ENCODE measurements around the gene MPZL1.

The MPZL1 gene

DNA sequence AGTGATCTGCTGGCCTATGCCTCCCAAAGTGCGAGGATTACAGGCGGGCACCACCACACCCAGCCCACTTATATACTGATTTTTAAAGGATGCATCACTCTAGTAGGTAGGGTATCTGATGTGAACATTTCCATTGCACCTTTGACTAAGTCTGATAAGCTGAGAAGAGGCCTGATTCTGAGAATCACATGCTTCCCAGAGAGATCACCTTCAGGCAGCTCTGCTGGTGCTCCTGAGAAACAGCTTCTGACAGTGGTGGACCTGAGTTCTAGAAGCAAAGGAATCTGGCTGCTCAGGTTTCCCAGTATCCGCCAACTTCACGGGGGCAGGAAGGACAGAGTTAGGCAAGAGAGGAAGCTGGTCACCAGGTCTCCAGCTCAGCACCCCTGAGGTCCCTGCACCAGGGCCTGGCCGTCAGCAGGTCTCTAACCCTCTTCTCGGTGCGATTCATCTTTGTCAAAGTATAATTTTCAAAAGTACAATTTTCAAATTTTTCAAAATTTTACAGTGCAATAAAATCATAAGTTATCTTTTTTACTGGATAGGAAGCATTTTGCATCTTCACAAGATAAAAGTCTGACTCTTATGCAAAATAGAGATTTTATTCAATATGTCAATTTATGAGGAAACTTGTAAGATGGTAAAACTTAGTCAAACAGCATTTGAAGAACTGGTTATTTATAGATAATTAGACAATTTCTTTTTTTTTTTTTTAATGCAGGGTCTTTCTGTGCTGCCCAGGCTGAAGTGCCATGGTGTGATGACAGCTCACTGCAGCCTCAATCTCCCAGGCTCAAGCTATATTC lies 25.8 kb upstream of the MPZL1 start:
- no peak for DNase-seq

DNA sequence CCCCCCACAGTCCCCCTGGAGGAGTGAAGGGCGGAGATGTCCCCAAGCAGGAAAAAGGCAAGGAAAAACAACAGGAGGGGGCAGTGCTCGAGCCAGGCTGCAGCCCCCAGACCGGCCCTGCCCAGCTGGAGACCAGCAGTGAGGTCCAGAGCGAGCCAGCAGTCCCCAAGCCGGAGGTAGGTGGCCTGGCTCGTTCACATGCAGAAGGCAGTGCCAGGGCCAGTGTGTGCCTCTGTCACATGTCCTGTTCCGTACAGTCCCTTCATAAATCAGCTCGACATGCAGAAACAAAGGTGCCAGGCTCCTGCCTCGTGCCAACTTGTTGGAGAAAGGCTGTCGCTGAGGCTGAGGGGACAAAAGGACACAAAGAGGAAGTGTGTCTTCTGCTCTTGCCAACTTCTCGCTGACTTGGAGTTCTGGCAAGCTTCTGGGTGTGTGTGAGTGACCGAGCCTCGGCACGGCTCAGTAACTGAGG lies 24.1 kb upstream of the MPZL1 start:
- DNase-seq = no peak

DNA sequence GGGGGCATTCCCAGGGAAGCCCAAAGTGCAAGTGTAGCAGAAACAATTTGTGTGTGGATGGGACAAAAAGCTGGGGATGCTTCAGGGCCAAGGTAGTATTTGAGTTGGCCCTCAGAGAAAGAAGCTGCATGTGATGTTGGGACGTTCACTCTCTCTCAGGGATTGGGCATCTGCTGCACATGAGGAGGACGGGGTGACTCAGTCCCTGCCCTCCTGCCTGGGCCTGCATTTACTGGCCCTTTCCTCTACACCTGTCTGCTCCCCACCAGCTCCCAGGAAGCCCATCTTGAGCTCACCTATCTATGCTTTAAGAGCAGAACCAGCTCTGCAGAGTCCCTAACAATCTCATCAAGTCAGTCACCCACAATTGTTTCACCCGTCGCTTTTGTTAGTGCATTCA lies 23.5 kb upstream of the MPZL1 start:
- DNase-seq = no peak

DNA sequence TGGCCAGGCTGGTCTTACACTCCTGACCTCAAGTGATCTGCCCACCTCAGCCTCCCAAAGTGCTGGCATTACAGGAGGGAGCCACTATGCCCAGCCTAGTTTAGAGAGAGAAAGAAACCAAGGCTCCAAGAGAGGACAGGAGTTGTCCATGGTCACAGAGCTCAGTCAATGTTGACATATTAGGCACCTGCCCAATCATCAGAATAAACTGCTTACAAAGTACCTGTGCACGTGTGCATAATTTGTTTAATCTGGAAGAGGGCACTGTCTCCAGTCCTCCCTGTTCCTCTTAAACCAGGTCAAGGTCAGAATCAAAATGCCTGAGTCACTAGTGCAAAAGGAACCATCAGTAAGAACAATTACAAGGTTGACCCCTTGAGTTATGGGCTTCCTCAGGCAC lies 20.3 kb upstream of the MPZL1 start:
- no peak for DNase-seq

DNA sequence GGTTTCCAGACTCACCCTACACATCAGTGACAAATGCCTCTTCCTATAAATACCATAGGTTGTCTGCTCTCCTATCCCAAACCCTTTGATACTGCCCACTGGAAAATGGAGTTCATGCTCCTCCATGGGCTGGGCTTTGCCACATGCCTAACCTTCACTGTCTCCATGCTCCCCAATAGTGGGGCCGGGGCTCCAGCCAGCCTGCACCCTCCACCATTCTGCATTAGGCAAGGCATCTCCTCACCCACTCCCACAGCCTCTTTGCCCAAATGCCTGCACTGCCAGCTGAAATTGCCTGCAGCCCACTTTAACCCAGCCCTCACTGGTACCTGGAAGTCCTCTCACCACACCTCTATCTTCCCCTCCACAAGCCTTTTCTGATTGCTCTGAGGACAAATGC lies 18.2 kb upstream of the MPZL1 start:
- no peak for DNase-seq

DNA sequence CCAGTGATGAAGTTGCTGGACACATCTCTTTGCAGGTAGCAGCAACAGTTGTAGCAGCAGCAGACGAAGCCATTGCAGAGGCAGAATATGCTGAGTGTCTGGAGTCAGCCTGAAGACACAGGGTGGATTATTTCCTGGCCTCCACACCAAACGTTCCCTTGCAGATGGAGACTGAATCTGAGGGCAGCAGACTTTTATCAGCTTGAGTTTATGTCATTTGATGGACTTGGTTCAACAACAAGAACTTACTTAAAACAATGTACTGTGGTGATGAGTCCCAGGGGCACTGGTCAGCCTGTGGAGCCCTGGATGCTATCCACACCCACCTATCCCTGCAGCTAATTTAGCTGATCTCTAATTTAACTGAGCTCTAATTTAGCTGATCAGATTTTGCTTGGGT lies 17.1 kb upstream of the MPZL1 start:
- DNase-seq = no peak

DNA sequence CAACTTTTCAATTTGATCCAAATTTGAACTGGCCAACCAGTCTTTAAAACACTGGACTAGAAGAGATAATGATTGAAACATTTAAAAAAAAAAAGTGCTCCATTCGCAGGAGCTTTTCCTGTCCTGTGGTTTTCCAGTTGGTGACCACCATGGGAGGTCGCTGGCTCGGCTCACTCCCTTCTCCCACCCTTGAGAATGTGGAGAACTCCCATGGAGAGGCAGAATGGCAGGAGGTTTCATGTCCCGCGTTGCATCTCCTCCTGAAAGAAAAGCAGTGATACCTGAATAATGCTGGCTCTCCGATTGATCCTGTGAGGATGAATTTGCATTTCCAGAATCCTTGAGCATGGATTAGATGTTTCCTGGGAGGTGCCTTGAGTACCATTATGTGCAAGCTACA lies 16.5 kb upstream of the MPZL1 start:
- DNase-seq = no peak

DNA sequence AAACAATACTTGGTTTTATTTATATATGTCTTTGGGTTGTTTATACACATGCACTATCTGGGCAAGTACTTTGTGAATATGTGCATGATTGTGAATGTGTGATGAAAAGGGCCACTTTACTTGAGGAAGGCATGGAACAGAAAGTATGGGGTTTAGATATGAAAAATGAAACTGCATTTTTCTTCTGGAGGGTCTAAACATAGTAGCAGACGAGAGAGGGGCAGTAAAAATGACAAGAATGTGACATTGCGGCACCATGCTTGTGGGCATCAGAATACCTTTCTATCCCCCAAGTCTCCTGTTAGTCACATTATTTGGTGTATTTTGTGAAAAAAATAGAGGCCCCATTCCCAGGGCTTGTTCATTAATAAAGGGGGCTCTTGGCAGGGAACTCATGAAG lies 15.4 kb upstream of the MPZL1 start:
- no peak for DNase-seq

DNA sequence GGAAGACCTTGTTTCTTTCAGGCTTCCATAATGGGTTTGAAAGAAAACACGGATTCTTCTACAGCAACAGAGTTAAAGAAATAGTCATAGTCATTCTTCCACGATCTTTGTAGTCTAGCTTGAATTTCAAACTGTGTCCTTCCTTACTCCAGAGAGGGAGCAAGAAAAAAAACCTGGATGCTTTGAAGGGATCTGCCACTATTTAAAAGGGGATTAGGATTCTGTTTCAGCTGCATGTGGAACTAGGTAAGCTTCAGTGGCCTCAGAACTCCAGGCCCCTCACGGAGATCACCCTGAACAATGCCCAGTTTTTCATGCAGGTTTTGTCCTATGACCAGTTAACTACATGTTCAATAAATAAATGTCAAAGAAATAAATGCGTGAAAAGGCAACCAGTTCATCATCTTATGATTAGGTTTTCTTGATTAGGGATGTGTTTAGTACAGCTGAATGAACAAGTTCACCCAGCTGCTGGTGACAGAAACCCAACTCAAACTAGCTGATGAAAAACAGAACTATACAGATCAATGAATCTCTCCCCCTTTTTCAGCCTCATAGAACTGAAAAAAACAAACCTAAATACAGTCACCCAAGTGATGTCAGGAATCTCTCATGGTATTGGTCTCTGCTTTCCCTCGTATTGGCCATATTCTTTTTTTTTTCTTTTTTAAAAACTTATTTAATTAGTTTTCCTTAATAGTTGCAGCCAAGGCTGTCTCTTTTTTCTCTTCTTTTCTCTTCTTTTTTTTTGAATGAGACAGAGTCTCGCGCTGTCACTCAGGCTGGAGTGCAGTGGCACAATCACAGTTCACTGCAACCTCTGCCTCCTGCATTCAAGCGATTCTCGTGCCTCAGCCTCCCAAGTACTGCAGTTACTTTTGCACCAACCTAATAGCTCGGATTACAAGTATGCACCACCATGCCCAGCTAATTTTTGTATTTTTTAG lies 14.6 kb upstream of the MPZL1 start:
- no peak for DNase-seq

DNA sequence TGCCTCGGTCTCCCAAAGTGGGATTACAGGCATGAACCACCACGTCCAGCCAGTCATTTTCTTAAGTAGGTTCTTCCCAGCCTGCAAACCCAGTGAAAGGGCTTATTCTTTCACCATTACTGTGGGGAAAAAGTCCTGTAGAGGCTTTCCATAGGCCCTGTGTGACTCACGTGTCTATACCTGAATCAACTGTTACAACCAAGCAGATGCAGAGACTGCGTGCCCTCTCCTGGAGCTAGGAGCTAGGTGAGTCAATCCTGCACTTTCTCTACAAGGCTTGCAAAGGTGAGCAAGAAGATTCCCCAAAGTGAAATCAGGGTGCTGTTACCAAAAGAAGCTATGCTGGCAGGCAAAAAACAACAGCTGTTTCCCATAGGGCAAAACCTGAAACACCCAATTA lies 13.8 kb upstream of the MPZL1 start:
- no peak for DNase-seq

DNA sequence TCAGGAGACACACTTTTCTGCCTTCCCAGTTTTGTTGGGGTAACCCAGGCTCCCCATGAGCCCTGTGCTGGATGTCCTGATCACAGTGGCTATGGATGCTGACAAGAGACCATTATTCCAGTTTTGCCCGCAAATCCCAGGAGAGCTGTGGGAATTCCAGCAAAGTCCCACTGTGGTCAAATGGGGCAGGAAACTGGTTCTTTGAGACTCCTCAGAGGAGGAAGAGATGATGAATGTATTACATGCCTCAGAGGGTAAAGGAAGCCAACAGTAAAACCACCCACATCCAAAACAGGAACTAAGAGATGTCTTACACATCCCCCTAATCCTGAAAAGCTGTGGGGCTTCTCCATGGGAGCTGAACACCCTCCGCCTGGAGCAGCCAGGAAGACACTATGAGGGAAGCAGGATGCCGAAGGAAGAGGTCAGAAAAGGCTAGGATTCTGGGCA lies 12.8 kb upstream of the MPZL1 start:
- no peak for DNase-seq

DNA sequence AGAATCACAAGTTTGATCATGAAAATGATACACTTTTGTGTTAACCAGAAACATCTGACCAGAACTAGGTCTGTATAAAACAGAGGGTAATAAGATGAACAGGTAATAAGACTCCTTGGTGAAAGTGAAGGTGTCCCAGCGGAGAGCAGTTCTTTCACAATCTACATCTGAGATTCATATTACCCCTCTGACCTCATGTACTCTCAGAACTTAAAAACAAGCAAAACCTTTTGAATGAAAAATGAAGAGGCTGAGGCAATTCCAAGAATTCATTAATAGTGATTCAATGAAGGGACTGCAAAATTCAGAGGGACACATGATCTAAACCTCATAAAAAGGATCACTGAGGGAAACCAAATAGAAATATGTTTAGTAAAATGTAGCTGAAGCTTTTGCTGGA lies 10.9 kb upstream of the MPZL1 start:
- DNase-seq = no peak

DNA sequence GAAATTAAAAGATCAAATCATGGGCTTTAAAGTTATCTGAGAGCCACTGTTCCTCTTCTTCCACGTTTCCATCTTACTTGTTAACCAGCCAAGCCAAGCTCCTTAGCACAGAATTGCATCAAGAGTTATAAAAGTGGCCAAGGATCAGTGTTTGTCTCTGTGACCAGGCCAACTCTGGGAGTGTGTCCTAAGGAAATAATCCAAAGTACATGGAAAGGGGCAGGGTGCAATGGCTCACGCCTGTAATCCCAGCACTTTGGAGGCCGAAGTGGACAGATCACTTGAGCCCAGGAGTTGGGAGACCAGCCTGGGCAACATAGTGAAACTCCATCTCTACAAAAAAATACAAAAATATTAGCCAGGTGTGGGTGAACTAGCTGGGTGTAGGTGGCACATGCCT lies 10.0 kb upstream of the MPZL1 start:
- DNase-seq = no peak

DNA sequence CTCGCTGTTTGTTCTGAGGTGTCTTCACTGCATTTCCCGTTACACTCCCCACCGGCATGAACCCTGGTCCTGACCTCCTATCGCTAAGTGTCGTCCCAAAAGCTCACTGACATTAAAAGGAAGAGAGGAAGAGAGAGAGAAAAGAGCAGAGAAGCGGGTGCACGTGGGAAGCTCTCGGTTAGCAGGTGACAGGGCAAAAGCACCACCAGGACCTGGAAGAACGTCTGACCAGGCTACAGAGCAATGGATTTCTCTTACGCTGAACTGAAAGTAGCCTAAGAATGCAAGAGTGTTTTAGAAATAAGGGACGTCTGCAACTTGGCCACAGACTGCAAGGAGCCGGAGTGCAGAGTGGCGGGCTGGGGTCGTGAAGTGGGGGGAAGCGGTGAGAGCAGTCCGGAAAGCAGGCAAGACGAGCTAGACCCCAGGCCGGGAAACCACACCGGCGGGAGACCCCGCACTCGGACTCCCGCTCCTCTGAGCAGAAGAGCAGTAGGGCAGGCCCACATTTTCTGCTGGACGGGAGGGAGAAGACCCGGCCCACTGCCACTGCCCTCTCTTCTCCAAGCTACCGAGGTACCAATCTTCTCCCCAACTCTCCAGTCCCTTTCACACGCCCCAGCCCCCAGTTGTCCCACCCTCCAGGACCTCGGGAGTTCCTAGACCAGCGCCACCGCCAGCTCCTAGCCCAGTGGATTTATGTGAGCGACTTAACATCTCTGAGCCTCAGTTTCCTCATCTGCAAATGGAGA lies 8.3 kb upstream of the MPZL1 start:
- peak; percentile 15 for DNase-seq

DNA sequence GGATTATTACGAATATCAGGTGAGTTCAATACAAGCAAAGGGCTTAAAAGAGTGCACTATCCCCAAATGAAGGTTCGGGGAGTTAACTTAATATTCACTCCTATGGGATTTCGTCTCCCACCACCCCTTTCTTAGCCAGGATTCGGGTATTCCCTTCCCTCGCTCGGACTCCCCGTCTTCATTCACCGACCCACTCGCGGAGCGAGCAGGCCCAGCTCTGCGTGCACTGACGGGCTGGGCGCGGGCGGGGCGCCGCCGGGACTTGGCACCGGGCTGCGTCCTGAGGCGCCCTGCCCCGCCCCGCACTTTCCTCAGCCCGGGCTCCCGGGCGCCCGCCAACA lies 7.7 kb upstream of the MPZL1 start:
- peak; percentile 88 for DNase-seq

DNA sequence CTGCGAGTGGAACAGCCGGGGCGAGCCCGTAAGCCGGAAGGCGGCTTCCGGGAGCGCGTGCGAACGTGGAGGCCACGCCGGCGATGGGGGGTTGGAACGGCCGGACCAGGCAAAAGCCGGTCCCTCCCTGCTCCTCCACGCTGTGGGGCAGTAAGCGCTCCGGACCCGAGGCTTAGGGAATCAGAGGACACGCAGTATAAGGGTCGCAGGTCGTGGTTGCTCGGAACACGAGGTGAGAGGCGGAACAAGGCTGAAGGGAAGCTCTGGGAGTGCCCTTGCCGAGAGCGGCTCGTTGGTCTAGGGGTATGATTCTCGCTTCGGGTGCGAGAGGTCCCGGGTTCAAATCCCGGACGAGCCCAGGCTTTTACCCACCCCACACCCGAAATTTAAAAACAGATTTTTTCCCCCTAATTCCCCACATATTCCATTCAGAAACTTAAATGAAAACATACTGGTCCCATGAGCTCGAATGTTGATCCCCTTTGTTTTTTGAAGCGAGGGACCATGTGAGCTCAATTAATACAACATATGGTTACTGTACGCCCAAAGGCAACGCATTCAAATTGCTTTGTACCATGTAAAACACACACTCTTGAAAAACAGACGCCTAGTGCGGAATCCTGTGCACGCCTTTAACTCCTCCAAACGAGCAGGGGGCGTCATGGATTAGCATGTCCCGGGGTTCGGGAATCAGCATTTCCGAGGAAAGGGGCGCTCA lies 7.2 kb upstream of the MPZL1 start:
- peak; percentile 87 for DNase-seq

DNA sequence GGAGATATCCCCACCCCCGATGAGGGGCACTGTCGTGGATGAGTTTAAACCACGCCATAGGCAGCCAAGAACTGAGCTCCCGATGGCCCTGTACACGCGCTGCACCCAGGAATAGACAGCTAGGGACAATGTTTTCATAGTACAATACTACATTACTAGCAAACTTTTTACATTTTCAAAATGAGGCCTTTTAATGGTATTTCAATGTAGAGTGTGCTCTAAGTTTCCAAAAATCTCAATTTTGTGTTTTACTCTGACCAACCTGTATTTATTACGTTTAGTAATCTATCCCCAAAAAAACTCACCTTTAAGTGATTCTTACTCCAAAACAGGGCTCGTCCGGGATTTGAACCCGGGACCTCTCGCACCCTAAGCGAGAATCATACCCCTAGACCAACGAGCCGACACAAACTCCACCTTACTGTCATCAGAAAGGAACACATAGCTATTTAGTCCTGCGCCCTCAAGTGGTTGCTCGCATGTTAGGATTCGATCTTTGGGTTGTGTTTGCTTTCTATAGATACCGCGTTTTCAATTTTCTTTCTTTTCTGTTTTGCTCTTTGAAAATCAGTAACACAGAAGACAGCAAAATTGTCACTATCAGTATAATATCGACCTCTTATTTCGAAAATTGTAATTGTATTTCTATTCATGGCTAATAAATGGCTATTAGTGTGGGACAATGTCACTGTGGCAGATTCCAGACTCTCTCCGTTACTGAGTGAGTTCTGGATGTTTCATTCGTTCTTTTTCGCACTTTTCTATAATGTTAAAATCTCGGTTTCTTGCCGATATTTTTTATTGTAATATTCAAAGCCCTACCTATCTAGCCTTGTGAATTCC lies 6.4 kb upstream of the MPZL1 start:
- DNase-seq = peak; percentile 91

DNA sequence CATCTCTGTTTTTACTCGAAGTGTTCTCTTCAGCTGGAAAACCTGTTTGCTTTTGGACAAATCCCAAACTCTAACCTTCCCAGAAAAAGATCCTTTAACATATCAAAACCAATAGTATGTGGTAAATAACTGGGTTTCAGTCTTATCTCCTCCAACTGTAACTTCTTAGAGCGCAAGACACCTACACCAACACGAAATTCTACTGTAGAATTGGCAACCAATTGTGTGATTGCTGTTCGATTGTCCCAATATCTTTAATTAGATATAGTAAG lies 5.8 kb upstream of the MPZL1 start:
- no peak for DNase-seq

DNA sequence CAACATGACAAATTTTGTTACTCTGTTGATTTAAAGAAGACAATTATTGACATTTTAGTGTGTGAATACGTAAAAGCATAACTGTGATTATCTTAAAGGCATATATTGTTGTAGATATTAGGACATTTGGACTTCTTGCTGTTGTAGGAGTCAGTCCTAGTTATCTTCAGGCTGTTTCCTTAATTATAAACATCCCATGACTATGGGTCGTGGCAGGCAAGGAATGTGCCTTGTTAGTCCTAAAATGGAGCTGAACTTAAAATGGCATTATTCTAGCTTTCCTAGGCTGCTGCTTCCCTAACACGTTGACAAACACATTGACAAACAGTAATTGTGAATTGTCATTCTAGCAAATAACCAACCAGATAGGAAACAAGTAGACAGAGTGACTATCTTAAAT lies 4.4 kb upstream of the MPZL1 start:
- DNase-seq = no peak

DNA sequence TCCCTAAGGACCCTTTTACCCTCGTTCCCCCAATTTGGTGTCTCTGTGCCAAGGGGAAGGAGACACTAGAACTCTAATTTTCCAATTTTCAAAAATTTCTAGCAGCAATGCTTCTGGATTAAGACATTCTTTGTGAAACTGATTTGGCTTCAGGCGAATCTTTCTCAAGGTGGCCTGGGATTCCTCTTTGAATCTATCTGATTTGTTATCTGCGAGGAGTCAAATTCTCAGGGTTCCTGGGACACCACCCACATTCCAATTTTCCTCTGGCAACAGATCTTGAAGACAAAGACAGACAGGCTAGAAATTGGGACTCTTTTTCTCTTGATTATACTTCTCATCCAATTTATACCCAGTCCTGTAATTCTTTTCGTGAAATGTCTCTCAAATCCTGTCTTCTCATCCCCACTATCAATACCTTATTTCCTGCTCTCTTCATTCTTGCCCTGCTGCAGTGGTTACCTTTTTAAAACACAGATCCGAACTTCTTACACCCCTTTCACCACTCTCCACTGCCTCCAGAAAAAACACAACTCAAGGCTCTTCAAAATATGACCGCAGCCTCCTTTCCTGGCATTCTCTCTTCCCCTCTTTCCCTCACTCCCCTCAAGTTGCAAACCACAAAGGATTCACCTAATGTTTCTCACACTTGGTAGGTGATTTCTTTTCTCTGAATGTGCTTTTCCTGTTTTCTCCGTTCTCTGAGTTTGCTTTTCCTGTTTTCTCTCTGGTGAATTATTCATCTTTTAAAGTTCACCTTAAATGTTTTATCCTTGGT lies 2.7 kb upstream of the MPZL1 start:
- no peak for DNase-seq
